Amniotic epithelial cell (primary cell): Measurements from ENCODE around the gene NKAP.
A peak's percentile ranks its signal among the peaks of the same experiment; 100 is the strongest.
"Not testable (repeated sequence)": the region's sequence is repeated elsewhere in the genome, so short reads cannot be mapped to it uniquely, and the experiment has no call there.

Experiments
- DNase-seq: peaks from one replicate; pipeline ENCODE4 v3.0.0-alpha.2; 2010; ENCODE audit warnings: low read depth

The NKAP gene

DNA sequence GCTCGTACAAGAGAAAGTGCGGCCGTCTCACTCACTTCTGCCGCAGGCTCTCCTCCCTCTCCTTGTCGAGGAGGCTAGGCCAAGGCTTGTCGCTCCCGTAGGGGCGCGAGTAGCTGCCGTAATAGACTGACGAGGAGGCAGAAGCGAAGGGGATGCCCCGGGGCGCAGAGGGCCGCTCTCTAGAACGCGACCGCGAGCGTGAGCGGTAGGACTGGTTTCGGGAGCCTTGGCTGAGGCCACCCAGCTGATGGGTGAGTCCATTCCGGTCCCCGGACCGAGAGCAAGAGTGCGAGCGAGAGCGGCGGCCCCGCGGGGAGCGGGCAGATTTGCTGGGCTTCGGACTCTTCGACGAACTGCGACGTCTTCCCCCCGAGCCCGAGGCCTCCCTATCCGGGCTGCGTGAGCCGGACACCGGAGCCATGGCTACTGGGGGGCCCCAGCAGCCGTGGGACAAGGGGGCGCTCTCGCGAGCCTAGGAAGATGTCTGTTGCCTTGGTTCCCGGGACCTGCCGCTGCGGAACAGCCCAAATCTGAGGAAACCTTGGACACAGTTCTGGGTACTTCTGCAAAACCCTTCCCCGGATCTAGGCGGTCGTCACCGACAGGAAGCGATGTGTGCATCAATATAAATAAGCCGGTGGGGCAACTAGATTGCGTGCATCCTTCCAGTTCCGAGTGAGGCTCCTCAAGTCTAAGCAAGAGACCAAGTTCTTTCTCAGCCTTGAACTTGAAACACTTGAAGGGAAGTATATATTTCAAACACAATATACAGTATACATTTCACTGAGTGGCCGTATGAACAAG lies at the start of gene NKAP:
Gene NKAP (minus strand): TSS at position 567 of the 804 bp plus-strand sequence. CDS start 146 bp downstream, at position 421.
- DNase-seq, result peak; percentile 92

DNA sequence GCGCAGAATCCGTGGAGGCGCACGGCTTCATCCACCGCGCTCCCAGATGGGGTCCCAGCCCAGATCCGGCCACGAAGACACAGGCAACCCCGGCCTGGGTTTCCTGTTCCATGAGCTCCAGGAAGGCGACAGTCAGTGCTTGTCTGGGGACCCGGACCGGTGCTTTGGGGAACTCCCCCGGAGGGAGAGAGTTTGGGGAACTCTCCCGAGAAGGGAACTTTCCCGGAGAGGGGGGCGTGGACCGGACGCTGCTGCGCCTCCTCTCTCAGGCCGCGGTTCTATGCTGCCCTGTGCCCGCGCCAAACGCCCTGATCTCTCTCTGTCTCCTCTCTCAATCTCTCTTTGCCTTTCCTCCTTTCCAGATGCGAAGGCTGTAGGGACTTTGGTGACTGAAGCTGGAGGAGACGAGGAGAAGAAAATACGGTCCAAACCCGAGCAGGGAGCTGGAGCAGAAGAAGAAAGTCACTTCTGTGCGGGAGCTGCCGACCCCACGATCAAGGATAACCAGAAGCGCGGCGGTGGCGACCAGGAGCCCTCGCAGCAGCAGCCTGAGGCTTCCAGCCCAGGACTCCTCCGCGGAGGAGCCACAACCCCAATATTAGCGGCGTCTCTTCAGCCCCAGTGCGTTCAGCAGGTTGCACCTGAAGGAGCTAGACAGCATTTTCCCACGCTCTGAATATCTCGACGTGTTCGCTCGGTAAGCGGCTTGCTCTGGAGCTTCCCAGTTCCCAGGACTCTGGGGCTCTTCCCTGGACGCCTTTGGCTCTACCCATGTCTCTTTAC lies 47.6 kb upstream of the NKAP start:
- DNase-seq, result no peak

DNA sequence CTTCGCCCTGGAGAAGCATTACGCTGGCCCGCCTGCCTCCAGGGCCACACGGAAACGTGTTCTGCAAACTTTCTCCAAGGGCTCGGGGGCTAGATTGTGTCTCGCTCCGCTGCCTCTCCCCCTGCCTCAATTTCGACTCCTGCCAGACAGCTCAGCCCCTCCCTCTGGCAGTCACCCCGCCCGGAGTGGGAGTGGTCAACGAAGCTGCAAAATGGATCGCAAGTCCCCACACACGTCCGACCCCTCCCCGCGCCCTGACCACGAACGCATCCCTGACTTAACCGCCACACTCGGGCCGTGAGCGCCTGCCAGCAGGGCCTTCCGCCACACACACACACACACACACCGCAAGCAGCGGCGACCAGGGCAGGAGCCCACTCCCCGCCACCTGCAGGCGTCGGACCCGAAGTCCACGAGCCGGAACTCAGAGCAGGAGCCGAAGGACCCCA lies 47.0 kb upstream of the NKAP start:
- DNase-seq, result no peak

DNA sequence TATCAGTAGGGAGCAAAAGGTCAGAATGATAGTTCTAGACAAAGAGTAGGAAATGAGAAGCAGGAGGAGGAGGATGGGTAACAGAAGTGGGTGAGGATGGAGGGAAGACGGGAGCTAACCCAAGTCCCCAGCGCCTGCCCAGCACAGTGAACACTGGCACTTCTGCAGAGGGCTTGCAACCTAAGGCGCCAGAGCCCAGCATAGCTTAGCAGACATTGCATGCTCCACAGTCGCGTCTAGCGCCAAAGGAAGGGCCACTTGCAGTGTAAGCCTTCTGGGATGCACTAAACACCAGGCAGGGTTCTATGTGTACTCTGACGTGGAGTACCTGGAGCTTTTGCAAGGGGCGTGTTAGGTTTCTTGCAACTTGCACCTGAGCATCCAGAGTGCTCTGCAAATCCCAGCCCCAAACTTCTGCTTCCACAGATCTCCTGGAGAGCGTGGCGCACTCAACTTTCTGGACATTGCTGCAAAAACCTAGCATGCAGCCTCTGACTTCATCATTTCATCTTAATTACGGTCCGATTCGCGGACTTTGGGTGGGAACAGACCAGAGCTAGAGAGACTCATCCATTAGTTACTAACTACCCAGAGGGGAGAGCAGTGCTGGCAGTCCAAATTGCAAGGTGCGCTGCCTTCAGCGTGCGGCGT lies 46.5 kb upstream of the NKAP start:
- DNase-seq, result no peak

DNA sequence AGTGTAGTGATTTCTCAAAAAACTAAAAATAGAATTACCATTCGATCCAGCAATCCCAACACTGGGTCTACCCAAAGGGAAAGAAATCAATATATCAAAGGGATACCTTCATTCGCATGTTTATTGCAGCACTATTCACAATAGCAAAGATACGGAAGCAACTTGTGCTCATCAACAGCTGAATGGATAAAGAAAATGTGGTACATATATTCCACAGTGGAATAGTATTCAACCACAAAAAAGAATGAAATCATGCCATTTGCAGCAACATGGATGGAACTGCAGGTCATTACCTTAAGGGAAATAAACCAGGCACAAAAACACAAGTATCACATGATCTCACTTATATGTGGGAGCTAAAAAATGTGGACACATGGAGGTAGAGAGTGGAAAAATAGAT lies 42.7 kb upstream of the NKAP start:
- DNase-seq, result no peak

DNA sequence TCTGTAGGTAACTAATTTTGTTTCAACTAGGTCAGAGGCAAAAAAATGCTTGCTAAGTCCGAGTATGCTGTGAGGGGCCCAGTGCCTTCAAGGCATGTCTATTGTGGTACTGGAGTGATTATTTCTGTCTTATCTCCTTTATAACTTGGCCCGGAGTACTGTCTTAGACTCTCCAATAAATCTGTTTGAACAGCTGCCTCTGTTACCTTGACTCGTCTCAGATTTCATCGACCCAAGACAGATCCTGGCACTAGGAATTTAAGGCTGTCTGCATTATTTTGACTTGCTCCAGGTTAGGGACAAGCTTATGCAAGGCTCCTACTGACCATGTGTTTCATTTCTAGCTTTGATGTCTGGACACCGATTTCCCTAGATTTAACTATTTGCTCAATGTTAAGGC lies 41.1 kb upstream of the NKAP start:
- DNase-seq, result no peak

DNA sequence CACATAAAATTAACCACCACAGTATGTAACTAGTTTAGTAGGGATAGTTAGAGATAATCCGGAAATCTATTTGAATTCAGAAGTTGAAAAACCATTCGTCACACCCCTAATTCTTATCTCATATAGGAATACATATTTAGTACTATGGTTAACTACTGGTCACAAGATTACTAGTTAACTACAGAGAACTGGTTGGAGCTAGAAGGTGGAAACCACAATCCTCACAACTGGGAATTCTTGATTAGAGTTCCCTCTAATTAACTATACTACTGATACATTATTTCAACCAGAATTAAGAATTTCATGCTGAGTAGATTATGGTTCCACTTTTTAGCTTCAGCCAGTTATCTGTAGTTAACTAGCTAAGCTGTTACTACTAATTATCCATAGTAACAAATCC lies 39.9 kb upstream of the NKAP start:
- no peak for DNase-seq

DNA sequence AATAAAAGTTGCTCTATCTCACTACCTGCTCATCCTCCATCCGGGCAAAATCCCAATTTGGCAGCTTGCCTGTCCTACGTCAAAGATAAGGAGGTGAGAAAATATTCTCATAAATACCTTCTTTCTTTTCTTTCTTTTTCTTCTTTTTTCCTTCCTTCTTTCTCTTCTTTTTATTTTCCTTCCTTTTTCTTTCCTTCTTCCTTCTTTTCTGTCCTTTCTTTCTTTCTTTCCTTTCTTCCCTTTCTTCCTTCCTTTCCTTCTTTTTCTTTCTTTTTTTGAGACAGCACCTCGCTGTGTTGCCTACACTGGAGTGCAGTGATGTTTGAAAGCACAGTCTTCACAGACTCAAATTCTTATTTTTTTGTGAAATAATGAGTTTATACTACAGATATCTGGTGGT lies 38.6 kb upstream of the NKAP start:
- no peak for DNase-seq

DNA sequence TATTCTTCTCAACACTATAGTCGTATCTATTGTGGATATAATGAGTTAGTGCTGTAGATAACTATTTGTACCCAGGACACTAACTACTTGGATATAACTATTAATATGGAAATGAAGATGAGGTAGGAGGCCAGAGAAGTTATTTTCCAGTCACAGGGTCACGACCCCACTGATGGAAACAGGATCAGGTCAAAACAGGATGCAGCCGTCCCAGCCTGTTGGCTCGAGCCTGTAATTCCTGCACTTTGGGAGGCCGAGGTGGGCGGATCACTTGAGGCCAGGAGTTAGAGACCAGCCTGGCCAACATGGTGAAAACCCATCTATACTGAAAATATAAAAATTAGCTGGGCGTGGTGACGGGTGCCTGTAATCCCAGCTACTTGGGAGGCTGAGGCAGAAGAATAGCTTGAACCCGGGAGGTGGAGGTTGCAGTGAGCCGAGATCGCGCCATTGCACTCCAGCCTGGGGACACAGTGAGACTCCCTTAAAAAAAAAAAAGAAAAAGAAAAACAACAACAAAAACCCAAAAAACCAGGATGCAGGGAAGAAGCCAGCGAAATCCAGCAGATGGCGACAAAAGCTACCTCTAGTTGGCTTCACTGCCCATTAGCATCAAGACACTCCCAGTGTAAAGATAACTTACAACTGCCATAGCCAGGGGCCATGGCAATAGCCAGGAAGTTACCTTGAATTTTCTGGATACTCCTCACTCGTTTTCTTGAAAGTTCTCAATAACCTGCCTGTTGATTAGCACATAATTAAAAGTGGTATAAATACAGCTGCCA lies 37.9 kb upstream of the NKAP start:
- peak; percentile 18 for DNase-seq

DNA sequence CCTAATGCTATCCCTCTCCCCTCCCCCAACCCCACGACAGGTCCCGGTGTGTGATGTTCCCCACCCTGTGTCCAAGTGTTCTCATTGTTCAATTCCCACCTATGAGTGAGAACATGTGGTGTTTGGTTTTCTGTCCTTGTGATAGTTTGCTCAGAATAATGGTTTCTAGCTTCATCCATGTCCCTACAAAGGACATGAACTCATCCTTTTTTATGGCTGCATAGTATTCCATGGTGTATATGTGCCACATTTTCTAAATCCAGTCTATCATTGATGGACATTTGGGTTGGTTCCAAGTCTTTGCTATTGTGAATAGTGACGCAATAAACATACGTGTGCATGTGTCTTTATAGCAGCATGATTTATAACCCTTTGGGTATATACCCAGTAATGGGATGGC lies 33.6 kb upstream of the NKAP start:
- DNase-seq, result not testable (repeated sequence)

DNA sequence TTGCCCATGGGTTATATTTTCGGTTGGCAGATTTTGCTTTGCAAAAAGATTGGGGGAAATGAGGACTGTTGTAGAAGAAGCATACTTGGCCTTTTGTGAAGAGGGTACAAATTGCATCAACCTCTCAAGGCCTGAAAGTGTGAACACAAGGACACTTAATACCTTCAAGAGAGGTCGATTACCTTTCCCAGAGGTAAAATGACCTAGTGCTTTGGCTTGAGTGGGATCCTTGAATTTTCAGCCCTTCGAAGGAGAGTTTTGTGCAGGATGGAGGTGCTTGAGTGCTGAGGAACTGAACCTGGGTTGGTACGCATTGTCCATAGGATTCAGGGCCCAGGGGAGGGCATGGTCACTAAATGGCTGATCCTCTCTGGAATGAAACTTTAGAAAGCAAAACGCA lies 27.6 kb upstream of the NKAP start:
- no peak for DNase-seq

DNA sequence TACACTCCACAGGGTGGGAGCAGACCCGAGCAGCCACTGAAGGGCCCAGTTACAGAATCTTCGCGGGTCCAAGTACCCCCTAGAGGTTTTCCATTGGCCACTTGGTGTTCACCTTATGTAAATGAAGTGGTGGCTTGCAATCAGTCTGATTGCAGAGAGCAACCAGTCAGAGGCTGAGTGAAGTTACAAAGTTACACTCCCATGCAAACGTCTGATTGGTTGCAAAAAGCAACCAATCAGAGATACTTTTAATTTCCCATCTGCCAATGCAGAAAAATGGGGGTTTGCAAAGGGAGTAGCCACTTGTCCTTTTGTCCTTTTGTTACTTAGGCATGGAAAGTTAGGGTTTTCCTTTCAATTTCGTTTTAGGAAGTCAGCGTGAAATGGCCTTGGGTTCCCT lies 27.0 kb upstream of the NKAP start:
- no peak for DNase-seq

DNA sequence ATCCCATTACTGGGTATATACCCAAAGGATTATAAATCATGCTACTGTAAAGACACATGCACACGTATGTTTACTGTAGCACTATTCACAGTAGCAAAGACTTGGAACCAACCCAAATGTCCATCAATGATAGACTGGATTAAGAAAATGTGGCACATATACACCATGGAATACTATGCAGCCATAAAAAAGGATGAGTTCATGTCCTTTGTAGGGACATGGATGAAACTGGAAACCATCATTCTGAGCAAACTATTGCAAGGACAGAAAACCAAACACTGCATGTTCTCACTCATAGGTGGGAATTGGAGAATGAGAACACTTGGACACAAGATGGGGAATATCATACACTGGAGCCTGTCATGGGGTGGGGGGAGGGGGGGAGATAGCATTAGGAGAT lies 23.3 kb upstream of the NKAP start:
- DNase-seq, result not testable (repeated sequence)

DNA sequence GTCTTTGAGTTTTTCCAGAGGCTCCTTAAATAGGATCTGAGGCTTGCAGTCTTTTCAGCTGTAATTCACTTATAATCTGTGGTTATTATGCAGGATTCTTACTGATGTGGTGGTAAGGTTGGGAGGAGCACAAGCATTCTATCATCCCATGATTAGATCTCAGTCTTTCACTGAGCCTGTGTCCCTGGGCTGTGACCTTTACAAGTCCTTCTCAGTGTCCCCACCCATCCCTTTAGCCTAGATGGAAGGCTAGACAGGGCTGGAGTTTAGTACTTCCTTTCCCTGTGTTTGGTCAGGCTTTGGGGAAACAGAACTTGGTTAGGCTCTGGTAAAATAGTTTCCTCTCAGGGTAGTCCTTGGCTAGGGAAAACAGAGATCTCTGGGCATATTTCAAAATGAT lies 17.1 kb upstream of the NKAP start:
- DNase-seq, result no peak

DNA sequence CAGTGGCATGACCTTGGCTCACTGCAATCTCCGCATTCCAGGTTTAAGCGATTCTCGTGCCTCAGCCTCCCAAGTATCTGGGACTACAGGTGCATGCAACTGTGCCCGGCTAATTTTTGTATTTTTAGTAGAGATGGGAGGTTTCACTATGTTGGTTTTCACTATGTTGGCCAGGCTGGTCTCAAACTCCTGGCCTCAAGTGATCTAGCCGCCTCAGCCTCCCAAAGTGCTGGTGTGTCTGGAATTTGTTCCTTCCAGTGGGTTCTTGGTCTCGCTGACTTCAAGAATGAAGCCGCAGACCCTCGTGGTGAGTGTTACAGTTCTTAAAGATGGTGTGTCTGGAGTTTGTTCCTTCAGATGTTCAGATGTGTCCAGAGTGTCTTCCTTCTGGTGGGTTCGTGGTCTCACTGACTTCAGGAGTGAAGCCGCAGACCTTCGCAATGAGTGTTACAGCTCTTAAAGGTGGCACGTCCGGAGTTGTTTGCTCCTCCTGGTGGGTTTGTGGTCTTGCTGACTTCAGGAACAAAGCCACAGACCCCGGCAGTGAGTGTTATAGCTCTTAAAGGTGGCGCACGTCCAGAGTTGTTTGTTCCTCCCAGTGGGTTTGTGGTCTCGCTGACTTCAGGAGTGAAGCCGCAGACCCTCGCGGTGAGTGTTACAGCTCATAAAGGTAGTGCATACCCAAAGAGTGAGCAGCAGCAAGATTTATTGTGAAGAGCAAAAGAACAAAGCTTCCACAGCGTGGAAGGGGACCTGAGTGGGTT lies 12.4 kb upstream of the NKAP start:
- DNase-seq, result not testable (repeated sequence)

DNA sequence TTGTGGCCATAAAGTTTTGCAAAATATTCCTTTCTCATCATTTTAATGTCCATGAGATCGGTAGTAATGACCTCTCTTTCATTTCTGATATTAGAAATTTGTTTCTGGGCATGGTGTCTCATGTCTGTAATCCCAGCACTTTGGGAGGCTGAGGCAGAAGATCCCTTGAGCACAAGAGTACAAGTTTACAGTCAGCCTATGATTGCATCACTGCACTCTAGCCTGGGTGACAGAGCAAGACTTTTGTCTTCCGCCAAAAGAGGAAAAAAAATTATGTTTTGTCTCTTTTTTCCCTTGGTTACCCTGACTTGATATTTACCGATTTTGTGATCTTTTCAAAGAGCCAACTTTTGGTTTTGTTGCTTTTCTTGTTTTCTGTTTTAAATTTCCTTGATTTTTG lies 10.8 kb upstream of the NKAP start:
- DNase-seq, result no peak

DNA sequence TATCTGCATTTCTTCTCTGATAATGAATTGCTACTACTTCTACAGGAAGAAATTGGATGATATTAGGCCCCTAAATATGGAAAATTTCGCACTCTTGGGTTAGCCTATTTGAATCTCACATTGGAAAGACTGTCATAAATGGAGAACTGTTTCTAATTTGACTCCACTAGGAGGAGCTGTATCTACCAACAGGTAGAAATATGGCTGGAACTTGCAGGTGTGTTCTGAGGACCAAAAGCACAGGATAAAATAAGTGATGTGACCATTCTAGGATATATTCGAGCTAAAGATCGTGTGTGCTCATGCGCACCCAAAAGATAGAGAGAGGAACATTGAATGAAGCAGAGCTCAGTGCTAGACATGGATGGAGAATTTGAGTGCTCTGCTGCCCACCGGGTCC lies 4.8 kb upstream of the NKAP start:
- no peak for DNase-seq

DNA sequence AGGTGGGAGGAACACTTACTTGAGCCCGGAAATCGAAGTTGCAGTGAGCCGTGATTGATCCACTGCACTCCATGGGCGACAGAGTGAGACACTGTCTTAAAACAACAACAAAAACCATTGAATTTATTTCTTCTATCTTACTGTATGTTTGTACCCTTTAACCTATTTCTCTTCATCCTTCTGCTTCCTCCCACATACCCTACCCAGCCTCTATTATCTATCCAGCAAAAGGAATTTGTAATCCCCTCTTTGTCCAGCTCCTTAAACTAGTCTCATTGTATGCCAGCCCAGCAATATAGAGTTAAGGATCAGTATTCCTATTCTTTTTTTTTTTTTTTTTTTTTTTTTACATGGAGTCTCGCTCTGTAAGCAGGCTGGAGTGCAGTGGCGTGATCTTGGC lies 1.9 kb upstream of the NKAP start:
- no peak for DNase-seq

DNA sequence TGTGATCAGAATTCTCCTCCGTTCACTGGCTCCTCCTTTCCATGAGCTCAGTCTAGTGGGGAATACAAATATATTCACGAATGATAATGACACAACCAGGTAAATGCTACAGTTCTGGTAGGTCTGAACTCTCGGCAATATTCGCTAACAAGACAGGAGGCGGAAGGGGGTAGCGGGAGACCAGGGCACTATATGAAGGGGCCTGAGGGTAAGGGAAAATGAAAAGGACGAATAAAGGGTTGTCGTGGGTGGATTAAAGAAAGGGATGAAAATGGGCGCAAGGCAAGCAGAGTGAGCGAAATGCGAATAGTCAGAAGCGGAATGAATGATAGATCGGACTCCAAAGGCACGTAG lies 743 bp downstream of the NKAP start:
- no peak for DNase-seq

DNA sequence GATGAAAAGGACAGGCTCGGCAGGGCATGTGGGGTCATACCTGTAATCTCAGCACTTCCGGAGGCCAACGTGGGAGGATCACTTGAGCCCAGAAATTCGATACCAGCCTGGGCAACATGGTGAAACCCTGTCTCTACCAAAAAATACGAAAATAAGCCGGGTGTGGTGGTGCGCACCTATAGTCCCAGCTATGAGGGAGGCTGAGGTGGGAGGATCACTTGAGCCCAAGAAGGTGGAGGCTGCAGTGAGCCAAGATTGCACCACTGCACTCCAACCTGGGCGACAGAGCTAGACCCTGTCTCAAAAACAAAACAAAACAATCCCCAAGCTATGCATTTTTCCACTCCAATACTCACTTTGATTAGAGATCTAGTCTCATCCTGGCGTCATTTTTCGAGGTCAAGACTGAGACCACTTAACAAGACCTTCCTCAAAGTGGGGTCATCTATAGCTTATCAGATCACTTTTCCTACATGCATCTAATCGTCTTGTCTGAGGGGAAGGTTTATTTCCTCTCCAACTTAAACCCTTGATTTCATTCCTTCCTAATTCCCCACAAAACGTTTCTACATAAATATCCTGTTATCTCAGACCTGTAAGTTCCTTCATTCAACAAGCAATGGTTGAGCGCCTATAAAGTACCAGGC lies 1.3 kb downstream of the NKAP start:
- no peak for DNase-seq

DNA sequence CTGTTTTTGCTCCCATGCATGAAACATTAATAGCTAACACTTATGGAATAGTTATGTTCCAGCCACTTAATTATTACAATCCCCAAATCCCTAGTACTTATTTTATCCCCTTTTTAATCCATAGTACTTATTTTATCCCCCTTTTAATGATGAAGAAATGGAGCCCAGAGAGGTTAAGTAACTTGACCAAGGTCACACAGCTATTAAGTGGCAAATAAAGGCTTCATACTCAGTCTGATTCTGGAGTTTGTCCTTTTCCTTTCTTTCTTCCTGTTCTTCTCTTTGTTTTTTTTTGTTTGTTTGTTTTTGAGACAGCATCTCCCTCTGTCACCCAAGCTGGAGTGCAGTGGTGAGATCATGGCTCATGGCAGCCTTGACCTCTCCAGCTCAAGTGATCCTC lies 2.2 kb downstream of the NKAP start:
- DNase-seq, result no peak
